Cerebellar cortex (tissue), 1 donor: ENCODE data around the gene PTGIS.

ENCODE experiments used
- DNase-seq: peaks from one replicate; pipeline ENCODE4 v3.0.0-alpha.2; 2015; ENCODE audit warnings: low spot score

PTGIS gene

DNA sequence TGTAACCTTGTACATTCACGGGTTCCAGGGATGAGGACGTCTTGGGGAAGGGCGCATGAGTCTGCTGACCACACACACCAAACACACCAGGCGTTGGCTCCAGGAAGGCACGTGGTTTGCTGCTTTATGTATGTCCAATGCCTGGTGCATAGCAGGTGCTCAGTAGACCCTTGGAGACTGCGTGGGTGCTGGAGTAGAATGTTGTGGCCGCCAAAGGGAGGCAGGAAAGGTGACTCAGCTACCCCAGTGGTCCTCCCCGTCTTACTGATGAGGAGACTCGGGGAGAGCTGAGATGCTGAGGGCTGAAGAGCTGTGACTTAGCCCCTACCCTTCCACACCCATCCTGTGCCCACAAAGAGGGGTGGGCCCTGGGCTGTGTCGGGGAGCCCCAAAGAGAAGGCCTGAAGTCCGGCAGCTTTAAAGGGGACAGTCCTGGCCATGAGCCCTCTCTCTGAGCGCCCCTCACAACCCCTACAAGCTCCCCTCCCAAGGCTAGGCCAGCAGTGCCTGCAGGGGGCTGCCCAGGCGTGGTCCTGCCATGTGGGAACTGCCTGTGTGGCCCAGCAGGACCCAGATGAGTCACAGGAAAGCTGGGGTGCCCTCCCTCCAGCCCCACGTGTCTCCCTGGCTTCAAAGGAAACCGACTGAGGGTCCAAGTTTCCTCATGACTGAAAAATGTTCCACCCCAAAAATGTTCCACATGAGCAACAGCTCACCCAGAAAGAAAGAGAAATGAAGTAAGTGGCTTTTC, 28.0 kb upstream of the PTGIS start:
- DNase-seq, result no peak

GRCh38 chr20:49595346-49595745, 27.4 kb upstream of the PTGIS start:
- DNase-seq, result no peak

DNA sequence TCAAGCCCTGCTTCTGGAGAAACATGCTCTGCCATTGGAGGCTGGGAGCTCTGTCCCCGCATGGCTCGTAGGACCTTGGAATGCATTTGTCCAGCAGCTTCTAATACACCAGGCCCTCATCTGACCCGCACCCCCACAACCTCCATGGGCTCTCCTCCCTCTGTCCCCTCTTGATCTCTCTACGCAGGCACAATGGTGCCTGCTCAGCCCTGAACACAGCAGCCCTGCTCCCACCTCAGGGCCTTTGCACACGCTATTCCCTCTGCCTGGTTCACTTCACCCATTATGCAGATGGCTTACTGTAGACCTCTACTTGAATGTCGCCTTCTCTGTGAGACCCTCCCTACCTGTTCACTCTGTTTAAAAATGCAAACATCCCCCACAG, 27.0 kb upstream of the PTGIS start:
- DNase-seq, result no peak

DNA sequence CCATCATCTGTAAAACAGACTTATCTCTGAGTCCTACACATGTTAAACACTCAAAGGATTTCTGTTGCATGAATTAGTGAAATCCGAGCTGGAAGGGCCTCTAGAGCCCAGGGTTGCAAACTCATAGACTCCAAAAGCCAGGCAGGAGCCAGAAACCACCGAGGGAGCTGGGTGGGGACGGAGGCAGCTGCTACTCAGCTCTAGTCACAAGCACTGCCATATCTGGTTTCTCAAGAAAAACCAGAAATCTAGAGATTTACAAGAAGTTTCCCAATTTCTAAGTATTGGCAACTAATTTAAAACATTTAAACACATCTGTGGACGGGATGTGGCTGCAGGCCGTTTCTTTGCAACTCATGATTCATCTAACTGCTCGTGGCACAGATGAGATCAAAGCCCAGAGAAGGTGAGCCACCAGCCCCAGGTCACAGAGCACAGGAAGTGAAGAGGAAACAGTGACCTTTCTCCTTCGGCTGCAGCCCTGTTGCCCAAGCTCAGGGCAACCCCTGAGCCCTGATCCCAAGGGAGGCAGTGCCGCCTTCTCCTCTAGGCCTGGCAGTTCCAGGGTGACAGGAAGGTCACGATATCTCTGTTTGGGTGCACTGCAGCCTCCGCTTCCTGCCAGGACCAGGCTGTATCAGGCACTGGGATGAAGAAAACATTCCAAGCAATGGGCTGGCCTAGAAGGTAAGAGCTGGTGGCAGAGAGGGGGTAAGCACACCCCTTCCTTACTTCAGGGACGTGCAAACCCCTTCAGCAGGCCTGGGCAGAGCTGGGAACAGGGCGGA, 26.4 kb upstream of the PTGIS start:
- DNase-seq, result no peak

DNA sequence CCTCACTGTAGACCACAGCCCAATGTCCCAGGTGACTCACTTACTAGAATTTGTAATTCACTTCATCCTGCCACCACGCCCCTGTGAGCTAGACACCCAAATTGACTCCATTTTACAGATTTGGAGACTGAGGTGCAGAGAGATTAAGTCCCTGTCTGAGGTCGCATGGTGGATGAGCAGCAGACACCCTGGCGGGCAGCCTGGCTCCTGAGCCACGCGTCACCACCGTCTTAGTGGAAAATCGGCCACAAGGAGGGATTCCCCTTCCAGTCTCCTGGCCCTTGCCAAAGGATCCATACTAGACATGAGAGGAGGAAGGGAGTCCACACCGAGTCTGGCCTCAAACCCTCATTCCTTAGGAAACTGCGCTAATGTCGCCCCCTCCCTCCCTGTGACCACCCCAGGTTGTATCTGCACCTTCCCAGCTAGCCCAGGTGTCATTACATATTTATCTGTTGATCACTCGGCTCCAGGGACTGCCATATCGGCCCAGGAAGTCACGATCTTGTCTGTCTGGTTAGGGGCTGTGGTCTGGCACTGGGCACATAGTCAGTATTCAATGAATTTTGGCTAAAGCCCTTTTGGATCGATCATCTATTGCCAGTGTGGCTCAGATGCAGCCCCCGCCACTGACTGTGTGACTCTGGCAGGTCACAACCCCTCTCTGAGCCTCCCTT, 25.7 kb upstream of the PTGIS start:
- no peak for DNase-seq

GRCh38 chr20:49592120-49592519, 24.2 kb upstream of the PTGIS start:
- no peak for DNase-seq

DNA sequence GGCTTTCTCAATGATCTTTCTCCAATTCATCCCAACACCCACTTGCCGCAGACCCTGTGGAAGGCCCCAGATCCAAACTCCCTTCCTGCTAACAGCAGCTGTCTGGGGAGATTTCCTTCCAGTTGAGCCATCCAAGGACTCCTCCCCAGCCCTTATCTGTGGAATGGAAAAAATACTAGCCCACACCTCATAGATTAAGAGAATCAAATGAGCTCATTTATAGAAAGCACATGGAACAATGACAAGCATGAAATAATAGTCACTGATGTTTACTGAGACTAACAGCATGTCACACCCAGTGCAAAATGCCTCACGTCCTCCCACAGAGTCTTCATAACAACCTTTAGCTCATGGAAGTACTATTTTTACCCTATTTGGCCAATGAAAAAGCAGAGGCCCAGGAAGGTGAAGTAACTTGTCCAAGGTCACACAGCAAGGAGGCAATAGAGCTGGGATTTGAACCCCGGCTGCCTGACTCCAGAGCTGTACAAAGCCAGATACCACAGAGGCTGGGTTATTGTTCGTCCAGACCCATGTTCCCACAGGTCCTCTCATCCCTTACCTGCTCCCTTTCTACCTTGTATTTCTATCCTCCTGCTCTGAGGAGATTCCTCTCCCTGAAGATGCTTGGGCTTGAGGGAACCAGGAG, 23.4 kb upstream of the PTGIS start:
- DNase-seq, result no peak

DNA sequence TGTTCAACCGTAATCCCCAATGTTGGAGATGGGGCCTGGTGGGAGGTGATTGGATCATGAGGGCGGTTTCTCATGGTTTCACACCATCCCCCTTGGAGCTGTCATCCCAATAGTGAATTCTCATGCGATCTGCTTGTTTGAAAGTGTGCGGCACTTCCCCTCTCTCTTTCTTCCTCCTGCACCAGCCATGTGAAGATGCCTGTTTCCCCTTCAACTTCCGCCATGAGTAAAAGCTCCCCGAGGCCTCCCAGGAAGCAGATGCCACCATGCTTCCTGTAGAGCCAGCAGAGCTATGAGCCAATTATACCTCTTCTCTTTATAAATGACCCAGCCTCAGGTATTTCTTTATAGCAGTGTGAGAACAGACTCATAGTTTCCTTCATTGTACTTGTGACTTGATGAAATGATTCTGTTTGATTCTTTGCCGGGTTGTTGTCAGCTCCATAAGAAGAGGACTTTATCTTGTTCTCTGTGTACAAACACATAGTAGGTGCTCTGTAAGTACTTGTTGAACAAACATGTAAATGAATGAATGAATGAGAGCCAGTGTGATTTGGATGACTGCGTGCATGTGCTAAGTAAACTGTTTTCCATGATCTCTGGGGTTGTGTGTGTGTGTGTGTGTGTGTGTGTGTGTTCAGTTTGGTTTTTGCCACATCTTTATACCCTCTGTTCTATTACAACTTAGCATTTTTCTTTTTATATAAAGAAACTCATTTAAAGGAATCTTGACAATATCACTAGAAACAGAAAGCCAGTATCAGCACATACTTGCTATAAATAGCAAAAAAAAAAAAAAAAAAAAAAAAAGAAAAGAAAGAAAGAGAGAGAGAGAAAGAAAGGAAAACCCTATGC, 22.5 kb upstream of the PTGIS start:
- no peak for DNase-seq

DNA sequence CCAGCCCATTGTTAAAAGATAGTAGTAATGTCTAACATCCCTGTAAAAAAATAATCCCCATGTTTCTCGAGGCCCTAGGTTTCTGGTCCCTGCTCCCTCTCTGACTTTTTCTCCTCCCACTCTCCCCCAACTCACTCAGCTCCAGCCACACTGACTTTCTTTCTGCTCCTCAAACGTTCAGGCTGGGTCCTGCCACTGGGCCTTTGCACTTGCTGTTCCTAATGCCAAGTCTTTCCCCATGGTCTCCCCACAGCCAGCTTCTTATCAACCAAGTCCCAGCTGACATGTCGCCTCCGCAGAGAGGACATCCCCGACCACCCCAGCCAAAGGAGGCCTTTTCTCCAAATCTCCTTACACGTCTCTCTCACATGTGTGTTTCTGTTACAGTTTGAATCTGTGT, 21.8 kb upstream of the PTGIS start:
- no peak for DNase-seq

- no peak for DNase-seq
Observed at GRCh38 chr20:49587111-49587570, 19.2 kb upstream of the PTGIS start.

DNA sequence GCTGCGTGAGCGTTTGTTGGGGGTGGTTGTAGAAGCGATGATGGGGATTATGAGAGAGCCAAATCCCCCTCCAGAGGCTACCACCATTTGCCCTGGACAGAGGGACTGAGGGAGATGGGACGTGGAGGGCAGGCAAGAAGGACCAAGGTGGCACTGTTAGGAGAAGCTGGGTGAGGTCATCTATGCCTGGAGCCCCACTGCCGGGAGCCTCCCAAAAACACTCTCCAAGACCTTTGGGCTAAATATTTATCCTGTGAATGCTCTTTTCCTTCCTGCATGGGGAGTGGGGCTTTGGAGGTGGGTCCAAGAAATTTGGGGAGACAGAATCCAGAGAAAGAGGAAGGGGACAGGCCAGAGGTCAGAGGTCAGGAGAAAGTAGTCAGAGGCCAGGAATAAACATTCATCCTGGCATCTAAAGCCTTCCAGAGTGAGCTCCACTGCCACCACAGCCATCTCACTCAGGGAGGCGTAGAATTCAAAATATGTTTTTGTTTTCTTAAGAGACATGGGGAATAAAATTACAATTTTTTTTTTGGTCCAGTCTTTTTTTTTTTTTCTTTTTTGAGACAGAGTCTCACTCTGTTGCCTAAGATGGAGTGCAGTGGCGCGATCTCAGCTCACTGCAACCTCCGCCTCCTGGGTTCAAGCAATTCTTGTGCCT, 17.8 kb upstream of the PTGIS start:
- DNase-seq, result no peak

DNA sequence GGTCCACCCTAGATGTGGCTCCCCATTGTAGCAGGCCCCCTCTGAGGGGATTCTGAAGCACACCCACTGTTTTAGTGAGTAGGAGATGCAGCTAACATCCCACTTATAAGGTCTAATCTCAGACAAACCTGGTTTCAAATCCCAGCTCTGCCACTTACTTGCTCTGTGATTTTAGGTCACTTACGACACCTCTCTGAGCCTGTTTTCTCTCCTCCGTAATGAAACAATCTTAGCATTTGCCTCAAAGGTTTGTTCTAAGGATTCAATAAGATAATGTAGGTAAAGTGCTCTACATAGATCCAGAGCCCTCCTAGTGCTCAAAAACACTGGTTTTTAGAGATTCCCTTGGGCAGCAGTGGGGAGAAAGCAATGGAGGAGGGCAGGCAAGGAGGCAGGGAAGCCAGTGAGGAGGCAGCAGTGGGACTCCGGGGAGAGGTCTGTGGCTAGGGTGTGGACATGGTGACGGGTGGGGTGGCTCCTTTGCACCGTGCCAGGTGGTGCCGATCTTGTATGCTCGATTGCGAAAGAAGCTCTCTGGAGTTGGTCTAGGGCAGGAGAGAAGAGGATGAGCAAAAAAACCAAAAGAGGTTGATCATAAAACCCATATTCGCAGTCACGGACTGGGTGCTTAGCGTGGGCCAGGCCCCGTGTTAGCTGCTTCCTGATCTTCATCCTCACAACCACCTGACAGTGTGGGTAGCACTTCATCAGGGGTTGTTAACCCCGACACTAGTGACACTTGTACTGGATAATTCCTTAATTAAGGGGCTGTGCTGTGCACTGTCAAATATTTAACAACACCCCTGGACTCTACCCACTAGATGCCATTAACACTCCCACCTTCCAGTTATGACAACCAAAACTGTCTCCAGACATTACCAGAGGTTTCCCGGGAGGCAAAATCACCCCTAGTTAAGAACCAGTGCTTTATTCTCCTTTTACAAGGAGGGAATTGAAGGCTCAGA, 16.8 kb upstream of the PTGIS start:
- no peak for DNase-seq

DNA sequence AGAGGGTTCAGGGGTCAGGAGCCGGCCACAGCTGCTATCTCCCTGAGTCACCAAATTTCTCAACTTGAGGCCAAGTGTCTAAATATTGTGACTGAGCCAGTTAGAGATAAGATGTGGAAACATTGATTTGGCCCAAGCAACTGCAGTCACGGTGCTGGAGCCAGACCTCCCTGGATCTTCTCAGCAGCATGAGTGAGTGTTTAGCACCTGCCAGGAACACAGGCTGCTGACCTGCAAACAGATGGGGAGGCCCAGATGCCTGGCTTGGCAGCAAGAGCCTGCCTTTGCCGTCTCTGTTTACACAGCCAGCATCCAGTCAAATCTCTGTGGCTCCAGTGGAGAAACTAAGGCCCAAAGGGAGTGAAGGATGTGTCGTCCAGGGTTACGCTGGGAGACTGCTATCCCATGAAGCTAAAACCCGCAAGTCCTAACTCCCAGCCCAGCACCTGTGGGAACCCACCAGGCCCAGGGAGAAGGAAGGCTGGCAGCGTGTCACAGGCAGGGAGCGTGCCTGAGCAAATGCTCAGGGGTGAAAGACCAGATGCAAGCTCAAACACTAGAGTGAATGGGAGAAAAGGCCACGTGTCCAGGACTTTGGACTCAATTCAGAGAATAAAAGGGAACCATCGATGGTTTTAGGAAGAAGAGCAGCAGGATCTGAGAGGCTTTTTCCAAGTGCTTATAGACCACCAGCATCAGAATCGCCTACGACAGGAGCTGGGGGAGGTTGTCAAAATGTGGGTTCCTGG, 15.9 kb upstream of the PTGIS start:
- DNase-seq, result peak; percentile 74

- DNase-seq, result no peak
Observed at GRCh38 chr20:49583343-49583668, 15.4 kb upstream of the PTGIS start.

DNA sequence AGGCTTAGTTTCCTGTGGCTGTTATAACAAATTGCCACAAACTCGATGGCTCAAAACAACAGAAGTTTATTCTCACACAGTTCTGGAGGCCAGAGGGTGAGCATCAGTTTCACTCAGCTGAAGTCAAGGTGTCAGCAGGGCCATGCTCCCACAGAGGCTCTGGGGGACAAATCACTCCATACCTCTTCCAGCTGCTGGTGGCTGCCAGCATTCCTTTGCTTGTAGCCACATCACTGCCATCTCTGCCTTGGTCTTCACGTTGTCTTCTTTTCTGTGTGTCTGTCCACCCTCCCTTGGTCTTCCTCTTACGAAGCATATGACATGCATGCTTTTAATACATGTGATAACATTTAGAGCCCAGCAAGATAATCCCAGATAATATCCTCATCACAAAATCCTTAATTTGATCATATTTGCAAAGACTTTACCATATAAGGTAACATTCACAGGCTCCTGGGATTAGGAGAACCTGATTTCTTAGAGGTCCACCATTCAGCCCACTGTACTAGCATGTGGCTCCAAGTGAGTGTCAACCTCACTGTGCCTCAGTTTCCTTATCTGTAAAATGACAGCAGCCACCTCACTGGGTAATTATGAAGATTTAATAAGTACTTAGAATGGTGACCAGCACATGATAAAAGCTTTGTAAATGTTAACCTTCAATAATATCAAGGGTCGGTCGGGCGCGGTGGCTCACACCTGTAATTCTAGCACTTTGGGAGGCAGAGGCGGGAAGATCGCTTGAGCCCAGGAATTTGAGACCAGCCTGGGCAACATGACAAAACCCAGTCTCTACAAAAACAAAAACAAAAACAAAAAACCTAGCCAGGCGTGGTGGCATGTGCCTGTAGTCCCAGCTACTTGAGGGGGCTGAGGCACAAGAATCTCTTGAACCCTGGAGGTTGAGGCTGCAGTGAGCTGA, 14.7 kb upstream of the PTGIS start:
- DNase-seq, result no peak

GRCh38 chr20:49581482-49581881, 13.5 kb upstream of the PTGIS start:
- no peak for DNase-seq

- DNase-seq, result no peak
Observed at GRCh38 chr20:49580813-49581174, 12.9 kb upstream of the PTGIS start.
